NCI-H2081 treated with DMSO at 0.1 percent for 48 hours (cell line): Measurements from ENCODE around the gene TRIM40.

Experiments used
- DNase-seq: peaks from one replicate; lab custom pipeline; 2025; lab: John Stamatoyannopoulos, UW

Gene TRIM40, protein sequence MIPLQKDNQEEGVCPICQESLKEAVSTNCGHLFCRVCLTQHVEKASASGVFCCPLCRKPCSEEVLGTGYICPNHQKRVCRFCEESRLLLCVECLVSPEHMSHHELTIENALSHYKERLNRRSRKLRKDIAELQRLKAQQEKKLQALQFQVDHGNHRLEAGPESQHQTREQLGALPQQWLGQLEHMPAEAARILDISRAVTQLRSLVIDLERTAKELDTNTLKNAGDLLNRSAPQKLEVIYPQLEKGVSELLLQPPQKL

DNA sequence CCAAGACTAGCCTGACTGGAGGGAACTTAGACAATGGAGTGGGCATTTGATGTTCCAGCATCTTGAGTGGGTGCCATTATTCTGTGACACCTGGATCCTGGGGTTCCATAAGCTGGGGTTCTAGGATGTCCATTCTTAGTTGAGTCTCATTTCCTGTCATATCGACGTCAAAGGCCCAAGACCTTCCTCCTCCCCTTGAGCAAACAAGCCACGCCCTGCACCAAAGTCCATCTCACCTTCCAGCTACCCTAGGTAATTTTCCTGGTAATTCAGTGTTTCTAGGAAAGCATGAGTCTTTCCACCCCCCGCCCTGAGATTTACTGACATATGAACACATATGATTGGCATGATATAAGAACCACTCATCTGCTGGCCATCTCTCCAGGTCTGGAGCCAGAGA, at the start of gene TRIM40:
Gene TRIM40 (plus strand): TSS at position 384 of the 400 bp plus-strand sequence. CDS start 897 bp downstream, outside the sequence.
- no peak for DNase-seq

DNA sequence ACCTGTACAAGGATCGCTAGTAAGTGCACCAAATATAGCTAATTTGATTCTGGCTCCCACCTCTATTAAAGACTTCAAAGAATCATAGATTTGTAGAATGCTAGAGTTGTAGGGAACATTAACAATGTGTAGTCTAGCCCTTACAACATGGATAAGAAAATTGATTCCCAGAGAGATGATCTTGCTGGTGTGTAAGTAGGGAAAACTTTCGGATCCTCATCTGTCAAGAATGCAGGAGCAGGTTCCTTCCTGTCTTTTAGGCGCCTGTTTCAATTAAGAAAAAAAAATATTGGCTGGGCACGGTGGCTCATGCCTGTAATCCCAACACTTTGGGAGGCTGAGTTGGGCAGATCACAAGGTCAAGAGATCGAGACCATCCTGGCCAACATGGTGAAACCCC, 48.1 kb upstream of the TRIM40 start:
- no peak for DNase-seq

GRCh38 chr6:30091577-30092381, 44.2 kb upstream of the TRIM40 start:
- no peak for DNase-seq

DNA sequence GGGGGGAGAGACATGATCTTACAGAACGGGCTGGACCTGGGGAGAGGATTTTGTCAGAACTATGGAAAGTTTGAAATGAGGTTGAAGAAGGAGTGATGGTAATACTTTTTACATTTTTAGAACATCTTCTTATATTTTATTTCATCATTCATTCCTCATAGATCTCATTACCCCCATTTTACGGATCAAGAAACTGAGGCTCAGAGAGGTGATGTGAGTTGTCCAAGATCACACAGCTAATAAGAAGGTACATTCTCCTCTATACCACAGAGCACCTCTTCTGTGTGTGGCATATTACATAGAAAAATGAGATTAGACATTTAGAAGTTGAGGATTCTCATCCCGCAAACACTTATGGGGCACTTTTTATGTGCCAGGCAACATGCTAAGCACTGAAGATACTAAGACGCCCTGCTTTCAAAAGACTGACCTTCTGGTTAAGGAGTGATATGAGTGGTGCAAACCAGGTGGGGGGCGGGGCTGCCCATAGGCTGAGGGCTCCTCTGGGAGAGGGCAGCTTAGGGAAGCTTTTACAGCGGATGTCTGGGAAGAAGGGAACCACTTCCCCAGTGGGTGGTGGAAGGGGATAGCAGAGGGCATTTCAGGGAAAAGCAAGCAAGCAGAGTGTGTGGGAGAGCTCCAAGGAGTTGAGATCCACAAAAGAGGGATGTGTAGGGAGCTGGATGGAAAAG, 42.9 kb upstream of the TRIM40 start:
- DNase-seq, result no peak

- DNase-seq, result no peak
These were observed 41.8 kb upstream of the TRIM40 start for GRCh38 chr6:30093951-30094661.

- DNase-seq, result no peak
These were observed 39.1 kb upstream of the TRIM40 start for GRCh38 chr6:30096829-30097228.

DNA sequence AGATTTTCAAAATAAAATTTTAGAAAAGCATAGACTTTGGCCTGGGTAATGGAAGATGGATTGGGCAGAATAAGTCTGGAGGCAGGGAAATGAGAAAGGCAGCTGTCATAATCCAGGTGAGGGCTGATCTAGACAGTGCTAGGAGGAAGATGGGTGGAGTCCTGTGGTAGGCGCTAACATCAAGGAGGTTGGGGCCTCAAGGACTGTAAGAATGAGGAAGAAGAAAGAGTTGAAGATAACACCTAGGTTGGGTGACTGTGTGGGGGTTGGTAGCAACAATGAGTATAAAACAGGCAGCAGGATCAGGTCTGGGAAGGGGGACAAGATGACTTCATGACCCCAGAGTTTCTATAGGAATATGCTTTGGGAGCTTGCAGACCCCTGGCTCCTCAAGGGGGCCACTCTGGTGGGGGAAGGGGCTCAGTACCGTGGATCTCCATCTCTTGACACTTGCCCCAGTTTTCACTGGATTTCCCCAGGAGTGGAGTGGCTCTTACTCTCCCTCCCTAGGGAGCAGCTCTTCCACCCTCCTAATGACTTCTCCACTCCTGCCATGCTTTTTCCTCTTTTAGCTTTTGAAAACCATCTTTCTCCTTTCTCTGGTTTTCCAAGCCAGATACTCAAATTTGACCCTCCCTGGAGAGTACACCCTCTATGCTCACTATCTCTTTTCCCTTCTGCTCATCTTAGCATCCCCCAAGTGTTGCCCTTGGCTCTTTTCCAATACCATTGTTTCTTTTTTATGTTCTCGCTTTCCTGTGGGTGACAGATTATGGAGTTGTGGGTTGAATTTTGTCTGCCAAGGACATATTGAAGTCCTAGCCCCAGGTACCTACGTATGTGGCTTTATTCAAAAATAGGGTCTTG, 37.8 kb upstream of the TRIM40 start:
- DNase-seq, result no peak

DNA sequence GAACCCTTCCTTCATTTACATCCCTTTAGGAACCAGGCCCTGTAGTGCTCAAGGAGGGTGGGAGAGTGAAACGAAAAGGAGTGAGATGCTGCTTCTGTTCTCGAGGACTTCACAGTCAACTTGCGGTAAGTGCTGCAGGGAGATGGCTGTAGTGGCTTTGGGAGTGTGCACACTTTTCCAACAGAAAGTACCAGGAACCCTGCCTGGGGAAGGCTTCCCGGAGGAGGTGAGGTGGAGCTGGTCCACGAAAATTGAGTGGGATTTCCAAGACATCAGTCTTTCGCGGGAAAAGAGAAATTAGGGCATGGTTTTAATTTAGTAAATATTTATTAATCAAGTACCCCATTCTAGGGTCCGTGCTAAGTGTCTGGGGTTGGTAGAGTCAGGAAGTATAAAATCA, 35.8 kb upstream of the TRIM40 start:
- DNase-seq, result no peak

- no peak for DNase-seq
These were observed 35.1 kb upstream of the TRIM40 start for GRCh38 chr6:30100585-30101443.

DNA sequence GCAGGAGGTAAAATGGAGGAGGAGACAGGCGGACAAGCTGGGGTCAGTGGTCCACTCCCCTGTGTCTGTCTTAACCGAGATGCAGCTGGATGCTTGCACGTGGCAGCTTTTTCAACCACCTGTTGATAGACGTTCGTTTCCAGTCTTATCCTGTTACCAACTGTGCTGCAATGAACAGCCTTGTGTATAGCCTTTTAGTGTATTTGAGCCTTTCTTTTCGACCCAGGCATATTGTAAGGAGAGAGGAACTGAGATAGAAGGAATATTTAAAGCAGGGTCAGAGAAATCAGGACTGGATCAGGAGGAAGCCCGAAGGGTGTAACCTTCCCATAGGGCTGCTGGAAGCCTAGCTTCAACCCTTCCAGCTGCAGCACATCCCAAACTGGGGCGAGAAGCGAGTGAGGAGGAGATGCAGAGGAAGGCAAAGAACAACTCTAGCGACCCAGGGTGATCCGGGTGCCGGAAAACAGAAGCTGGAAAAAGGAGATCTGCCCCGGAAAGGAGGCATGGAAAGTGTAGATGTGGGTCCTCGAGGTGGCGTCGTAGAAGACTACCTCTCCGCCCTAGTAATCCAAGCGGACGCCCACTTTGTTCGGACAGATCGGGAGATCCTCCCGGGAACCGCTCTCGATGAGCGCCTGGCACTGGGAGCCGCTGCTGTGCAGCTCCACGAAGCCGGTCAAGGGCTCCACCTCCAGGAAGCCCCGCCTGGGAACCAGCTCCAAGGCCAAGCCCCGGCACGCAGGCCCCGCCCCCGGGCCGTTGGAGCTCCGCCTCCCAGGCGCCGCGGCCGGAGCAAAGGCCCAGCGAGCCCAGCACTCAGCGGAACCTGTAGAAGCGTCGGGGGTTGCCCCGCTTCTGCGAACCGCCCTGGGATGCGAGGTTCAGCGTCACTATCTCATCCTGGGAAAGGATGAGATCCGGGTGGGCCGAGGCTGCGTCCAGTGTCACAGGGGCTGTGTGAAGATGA, 34.2 kb upstream of the TRIM40 start:
- peak; percentile 33 for DNase-seq

GRCh38 chr6:30102414-30102969, 33.4 kb upstream of the TRIM40 start:
- no peak for DNase-seq

DNA sequence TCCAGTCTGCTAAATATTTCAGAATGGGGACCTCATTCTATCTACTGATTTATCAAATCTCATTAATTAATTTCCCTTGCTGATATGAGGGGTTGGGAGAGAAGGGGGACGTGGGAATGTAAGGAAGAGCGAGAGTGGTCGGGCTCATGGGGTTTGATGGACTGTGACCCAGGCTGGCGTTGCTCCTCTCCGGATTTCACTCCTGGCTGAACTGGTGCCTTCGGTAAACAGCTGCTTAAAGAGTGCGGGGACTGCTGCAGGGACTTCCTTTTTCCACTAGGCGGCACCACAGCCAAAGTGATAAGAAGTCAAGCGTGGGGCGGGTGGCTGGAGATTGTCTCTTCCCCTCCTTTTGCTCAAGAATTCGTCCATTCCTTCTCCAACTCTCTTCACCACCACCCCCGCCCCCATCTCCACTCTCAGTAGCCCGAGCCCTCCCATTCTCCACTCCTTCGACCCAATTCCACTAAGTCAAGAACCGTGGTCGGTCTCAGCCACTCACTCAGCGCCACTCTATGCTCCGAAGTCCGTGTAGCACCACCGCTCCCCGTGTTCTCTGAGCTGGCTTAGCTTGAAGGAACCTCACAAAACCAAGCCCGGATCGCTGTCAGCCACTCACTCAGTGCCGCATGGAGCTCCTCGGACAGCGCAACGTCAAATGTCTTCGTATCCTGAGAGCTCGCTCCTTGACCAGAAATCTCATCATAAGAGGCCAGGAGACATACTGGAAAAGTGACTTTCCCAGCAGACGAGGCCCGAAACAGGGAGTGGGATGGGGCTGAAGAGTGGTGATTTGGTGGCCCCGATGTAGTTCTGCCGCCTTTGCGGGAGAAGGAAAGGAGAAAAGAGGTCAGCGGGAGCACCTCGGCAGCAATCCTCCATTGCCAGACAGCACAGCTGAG, 32.7 kb upstream of the TRIM40 start:
- DNase-seq, result peak; percentile 37

DNA sequence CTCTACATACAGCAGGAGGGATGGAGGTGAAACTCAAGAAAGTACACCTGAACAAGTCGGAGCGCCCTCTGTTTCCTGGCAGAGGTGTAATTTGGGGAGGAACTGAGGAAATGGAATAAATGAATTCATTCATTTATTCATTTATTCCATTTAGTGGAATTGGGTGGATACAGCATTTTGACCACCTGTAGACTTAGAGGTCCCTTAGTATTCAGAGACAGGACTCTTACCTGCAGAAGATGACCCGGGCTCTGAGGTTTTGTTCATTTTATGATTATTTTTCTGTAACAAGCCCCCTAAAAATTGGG, 32.1 kb upstream of the TRIM40 start:
- no peak for DNase-seq

DNA sequence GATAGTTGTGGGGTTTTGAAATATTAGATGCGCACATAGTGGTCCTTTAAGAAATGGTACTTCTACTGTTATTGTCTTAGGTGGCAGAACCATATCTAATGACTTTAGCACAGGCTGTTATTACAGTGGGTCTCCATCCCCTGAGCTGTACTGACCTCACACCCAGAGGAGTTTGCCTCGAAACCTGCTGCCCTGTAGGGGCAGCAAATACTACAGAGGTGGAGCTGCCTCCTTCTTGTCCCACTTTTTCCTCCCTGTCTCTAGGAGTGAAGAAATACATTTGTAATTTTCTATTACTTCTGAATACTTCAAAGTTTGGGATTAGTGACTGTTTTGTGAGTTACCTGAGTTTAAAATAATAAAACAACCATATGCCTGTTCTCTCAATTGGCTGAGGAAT, 31.3 kb upstream of the TRIM40 start:
- no peak for DNase-seq

DNA sequence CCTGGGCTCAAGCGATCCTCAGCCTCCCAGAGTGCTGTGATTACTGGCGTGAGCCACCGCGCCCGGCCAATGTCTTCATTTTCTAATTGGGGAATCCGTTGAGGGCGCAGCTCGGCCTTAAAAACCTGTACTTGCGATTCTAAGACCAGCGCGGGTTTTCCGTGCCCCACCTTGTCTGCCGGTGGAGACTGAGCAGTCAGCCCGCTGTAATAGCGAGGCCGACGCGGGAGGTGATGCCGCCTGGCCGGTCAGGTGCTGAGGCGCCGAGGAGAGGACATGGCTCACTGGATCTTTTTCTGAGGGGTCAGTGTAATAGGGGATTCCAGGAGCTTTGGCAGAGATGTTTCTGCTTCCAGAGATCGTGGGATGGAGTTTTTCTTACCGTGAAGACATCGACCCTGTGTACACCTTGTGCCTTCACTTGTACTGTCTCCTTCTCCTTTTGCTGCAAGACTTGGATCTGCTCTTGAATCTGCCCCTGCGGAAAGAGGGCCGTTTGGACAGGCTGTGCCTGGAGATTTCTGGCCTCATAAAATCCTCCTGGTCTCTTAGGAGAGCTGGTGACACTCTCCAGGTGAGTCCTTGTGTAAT, 24.6 kb upstream of the TRIM40 start:
- DNase-seq, result no peak

DNA sequence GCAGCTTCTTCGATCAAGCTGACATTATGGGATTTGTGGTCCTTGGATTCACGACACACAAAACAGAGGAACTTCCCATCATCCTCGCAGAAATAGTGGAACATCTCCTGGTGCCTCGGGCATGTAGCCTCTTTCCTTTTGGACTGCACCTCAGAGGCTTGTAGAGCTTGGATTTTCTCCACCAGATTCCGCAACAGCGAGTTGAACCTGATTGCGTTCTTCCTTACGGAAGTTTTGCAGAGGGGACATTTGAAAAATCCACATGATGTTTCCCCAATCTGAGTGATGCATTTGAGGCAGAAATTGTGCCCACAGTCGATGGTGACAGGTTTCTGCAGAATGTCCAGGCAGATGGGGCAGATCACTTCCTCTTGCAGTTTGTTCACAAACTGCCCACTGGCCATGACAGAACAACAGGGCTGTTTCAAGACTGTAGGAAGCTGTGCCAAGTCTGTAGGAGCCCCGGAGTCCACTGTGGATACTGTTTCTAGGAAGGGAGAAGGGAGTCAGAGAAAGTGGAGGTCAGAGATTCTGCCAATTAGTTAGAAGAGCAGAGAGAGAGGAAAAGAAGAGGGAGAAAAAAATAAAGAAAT, 23.4 kb upstream of the TRIM40 start:
- DNase-seq, result no peak
